ENCODE data around the gene LRRC36.
"Not testable (repeated sequence)": the region's sequence is repeated elsewhere in the genome, so short reads cannot be mapped to it uniquely, and the experiment has no call there.

The LRRC36 gene

DNA sequence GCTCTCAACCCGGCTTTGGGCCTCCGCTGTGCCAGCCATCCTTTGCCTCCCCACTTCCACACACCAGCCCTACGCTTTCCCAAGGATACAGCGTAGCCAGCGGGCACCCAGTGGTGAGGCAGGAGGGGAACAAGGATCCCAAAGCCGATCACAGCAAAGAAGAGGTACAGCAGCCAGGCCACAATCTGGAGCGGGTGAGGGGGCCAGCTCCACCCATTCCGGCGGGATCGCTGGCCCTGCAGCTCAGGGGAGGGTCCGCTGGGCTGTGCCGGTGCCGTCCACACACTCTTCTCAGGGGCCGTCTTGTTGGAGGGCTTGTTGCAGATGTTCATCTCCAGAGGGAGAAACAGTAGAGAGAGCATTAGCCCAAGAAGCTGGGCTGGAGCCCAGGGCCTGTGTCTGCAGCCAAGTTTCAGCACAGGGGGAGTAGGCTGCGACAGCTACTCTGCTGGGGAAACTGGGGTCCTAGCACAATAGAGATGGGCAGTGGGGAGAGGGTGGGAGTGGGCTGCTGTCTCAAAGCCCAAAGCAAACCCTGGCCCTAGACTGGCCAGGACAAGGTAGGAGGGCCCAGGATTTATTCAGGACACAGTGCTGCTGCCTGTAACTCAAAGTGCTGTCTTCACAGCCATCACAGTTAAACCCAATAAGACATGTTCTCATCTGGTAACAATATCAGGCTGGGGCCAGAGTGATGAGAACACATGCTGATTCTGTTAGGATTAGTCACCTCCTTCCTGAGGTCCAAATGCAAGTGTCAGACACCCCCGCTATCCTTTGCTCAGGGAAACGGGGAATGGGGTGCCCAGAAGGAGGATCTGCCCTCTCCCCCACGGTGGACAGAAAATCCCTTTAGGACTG lies 79.7 kb downstream of the LRRC36 start:
- peak in 1 of 2 donors; percentile 7 for DNase-seq

DNA sequence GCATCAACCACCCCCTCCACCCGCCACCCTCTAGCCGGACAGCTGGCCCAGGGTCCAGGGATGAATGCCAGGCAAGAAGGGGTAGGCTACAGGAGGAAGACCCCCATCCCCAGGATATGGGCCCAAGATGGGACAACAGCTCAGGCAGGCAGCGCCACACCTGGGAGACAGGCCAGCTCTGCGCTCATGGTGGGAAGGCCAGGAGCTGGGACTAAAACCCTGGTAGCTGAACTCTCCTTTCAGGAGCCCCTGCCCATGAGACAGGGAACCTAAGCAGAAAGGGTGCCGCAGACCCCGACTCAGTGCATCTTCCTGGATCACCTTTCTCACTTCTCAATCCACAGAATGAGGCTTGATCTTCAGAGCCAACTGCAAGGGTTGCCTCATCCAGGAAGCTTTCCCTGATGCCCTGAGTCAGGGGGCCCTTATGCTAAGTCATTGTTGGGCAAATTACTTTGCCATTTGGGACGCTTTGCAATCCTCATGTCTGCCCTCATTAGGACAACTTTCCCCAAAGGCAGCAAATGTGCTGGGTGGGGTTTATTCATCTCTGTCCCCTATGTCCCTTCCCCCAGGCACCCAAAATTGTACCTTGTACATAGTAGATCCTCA lies 80.7 kb downstream of the LRRC36 start:
- no peak for DNase-seq

DNA sequence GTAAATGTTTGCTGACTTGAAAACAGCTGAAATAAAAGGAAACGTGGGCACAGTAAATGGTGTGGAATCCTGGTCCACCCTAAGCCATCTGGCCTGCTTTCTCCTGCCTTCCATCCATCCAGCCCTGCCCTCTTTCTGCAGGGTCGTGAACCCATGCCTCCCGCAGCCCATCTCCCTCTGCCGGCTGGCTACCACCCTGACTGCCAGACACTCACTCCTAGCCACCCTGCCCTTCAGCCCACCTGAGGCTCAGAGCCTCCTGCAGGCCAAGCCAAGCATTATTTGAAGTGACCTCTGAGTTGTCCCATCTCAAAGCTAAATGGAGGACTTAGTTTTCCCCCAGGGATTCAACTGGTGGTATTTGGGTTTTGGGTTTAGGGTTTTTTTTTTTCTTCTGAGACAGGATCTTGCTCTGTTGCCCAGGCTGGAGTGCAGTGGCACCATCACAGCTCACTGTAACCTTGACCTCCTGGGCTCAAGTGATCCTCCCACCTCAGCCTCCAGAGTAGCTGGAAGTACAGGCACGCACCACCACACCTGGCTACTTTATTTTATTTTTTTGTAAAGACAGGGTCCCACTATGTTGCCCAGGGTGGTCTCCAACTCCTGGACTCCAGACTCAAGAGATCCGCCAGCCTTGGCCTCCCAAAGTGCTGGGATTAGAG lies 81.3 kb downstream of the LRRC36 start:
- DNase-seq = no peak

DNA sequence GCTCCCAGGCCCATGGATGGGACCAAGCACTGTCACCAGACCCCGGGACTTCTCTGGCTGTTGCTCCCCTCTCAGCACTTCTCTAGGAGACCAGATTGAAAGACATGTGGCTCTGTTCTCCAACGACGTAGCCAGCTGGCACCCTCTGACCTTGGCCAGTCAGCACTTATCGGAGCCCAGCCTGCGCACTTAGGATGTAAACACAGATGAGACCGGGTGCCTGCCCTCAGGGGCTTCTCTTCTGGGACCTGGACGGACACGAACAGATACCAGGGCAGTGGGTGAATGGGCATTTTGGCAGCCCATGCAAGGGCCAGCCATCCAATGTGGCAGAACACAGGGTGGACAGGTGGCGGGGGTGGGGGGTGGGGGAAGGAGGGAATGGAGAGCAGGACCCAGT lies 83.0 kb downstream of the LRRC36 start:
- DNase-seq = no peak

DNA sequence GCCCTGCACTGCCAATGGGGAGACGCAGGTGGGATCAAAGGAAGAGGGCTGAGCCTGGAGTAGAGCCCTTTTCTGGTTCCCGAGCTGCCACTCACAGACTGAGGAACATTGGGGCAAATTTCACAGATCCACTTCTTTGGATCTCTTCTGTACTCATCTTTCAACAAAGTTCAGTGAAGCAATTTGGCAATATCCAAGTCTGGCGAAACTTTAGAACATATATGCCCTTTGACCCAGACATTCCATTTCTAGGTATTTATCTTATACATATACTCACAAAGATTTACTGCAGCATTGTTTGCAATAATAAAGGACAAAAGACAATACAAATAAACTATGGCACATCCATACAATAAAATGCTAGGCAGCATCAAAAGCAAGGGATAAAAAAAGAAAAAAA lies 84.7 kb downstream of the LRRC36 start:
- DNase-seq = no peak

DNA sequence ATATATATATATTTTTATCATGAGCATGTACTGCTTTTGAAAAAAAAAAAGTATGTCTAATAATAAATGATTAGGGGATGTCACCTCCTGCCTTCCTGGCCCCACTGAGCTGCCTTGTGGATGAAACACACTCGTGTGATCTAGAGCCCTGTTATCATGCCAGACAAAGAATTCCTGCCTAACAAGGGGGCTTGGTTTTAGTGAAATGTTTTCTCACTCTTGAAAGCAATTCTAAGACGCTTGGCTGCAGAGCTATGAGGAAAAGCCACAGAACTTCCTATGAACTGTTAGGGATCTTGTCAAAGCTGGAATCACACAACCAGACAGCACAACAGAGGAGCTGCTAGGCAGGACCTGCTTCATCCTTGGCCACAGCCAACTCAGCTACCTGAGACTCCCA lies 85.7 kb downstream of the LRRC36 start:
- no peak for DNase-seq

DNA sequence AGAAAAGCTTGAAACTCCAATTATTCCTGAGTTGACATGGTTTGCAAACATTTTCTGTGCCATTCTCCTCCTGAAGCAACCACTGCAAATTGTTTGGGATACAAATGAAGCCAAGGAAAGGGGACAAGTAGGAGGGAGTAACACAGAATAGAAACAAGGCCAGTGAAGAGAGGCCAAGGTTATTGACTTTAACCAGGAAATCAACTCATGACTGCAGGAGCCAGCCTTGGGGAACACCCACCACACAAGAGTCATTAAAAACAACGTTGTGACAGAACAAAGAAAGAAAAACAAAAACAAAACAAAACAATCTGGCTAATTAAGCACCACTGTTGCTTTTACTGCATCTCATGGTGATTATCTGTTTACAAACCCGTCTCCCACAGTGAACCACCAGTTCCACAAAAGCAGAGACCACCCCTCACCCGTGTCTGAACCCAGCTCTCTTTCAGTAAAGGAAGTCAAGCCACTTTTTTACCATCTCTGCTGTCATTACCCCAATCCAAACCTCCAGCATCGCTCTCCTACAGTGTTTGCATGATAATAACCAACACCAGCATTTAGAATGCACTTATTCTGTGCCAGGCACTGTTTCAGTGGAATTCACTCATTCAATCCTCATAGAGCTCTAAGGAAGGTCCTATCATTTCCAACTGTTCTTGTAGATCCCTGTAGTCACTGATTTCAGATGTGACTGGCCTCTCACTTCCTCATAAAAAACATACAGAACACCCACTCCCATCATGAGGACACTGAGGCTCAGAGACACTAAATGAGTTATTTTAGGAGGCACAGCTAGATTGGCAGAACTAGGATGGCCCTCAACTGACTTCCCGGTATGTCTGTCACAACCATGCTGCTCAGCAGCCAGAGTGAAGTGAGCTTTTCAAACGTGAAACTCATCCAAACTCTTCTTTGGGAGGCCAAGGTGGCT lies 87.6 kb downstream of the LRRC36 start:
- DNase-seq = no peak

DNA sequence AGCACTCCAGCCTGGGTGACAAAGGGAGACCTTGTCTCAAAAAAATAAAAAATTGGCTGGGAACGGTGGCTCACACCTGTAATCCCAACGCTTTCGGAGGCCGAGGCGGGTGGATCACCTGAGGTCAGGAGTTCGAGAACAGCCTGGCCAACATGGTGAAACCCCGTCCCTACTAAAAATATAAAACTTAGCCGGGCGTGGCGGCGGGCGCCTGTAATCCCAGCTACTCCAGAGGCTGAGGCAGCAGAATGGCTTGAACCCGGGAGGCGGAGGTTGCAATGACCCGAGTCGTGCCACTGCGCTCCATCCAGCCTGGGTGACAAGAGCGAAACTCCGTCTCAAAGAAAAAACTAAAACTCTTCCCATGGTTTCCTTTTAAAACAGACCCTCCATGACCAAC lies 88.8 kb downstream of the LRRC36 start:
- DNase-seq = not testable (repeated sequence)

DNA sequence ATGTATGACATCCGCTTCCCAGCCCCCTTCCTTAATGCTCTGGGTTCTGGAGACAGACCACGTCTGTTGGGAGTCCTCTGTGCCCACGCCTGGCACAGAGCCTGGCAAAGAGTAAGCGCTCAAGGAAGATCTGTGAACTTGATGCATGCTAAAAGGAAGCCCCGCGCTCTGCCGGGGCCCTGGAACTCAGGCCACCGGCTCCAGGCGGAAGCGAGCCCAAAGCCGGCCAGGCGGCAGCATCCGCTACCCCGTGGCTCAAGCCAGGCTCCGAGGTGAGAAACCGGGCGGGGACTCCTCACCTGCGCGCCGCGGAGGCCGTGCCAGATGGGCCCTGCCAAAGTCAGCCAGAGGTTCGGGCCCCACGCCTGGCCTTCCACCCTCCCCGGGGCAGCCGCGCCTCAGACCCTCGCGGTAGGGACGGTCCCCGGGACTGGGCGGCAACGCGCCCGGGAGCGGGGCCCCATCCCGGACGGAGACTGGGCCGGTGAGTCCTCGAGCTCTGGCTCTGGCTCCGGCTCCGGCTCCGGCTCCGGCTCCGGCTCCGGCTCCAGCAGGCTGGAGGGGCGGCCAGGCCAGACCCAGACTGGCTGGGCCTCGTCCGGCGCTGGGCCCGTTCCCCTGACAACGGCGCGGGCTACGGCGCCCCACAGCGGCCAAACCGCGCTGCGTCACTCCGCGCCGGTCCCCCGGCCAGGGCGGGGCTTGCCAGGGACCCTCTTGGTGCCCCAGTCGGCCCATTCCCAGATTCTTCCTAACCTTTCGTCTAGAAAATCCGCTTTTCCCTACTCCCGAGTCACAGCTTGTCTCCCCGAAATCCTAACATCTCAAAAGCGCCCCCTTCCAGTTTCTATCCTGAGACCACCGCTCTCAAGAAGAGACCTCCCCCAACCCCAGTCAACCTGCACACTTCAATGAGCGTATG lies 89.5 kb downstream of the LRRC36 start, which contains the start of gene ZDHHC1:
Gene ZDHHC1, minus strand, starts transcription at position 606 of the 922 bp plus-strand sequence. CDS start 8,702 bp downstream, outside the sequence.
- DNase-seq = peak; percentile 33 to 72

DNA sequence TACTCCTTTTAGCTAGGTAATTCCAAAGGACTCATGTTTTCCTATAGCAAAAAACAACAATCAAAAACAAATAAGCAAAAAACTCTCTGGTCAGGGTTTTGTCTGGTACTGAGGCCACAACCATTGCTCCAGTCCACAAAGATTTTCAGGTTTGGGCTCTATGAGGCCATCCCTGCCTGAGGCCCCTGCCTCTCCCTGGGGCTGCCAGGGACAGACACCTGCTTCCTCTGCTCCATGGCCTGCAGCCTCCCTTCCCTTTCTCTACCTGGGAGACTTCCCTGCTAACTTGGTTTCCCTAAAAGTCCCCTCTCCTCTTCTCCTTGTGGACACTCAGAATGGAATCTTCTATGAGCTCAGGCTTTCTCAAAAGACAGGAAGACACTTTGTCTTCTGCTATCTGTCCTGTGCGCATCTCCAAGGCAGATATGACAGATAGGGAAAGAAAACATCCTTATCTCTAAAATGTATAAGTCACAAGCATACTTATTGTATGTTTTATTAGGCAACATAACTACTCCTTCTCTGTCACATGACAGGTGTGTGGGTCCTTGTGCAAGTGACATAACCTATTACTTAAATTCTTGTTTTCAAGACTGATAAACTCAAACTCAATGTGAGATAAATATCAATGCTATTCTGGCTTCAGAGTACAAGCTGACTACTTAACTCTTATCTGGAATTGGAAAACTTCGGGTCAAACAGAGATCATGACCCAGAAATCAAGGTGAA lies 90.9 kb downstream of the LRRC36 start:
- no peak for DNase-seq

DNA sequence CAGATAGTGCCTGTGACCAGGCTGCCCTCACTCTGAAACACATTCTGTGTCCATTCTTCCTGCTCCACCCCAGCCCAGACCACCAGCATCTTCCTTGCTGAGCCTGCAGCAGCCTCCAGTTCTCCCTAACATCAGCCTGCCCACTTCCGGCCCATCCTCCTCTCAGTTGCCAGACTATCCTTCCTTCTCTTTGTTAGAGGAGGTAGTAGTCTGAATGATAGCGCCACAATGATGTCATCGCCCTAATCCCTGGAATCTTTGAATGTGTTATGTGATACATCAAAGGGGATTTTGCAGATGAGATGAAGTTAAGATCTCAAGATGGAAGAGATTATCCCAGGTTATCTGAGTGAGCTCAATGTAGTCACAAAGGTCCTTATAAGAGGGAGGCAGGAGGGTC lies 92.9 kb downstream of the LRRC36 start:
- no peak for DNase-seq

DNA sequence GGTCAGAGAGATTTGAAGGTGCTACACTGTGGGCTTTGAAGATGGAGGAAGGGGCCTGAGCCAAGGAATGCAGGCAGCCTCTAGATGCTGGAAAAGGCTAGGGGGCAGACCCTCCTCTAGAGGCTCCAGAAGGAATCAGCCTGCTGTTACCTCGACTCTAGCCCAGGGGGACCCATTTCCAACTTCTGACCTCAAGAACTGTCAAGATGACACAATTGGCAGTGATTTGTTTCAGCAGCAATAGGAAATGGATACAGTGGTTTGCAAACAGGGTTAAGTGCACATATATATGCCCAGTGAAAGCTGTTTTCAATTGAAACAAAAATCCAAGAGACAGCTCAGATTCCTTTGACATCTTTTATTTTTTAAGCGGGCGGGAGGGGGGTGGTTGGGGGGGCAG lies 93.3 kb downstream of the LRRC36 start:
- no peak for DNase-seq

DNA sequence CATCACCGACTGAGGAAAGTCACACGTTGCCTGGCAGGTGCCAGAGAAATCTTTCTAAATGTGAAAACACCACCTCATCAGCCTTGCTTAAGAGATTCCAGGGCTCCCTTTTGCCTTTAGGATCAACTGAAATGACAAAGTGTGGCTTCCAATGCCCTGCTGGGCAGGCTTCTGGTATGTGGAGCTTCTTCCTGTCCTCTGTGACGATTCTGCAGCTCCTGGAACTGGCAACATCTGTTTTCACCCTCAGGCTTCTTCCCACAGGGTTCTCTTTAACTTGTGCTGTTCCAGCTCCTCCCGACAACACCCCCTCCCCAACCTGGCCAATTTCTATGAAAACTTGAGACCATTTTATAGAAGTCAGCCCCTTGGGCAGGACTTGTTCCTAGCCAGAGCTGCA lies 94.4 kb downstream of the LRRC36 start:
- no peak for DNase-seq

DNA sequence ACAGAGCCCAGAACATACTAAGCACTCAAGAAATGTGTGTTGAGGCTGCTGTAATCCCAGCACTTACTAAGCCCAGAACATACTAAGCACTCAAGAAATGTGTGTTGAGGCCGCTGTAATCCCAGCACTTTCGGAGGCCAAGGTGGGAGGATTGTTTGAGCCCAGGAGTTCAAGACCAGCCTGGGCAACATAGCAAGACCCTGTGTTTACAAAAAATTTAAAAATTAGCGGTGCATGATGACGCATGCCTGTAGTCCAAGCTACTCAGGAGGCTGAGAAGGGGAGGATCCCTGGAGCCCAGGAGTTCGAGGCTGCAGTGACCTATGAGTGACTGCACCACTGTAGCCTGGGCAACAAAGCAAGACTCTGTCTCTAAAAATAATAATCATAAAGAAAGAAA lies 96.4 kb downstream of the LRRC36 start:
- no peak for DNase-seq

DNA sequence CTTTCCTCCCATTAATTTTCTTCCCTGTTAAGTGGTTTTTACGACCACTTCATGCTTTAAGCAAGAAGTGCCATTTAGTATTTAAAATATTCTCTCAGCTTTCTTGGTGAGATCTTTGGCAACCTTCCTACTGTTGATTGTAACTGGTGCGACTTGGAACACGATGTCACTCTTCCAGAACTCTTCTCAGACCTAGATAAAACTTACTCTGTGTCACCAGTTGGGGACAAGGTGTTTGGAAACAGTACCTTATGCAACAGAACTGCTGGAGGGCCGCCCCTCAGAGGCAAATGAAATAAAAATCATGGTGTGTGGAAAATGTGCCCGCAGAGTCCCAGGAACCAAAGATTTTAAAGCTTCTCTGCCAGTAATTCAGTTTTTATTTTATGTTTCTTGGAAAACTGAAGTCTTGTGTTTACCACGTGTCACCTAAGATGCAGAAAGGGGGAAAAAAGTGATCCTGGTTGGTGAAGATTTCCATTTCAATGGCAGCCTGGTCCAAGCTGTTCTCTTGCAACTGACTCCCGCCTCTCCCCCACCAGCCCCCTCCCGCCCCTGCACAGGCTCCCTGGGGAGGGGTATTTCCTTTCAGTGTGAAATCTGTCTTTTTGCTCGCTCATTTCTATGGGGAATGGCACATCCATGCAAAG lies 97.1 kb downstream of the LRRC36 start:
- DNase-seq = no peak

DNA sequence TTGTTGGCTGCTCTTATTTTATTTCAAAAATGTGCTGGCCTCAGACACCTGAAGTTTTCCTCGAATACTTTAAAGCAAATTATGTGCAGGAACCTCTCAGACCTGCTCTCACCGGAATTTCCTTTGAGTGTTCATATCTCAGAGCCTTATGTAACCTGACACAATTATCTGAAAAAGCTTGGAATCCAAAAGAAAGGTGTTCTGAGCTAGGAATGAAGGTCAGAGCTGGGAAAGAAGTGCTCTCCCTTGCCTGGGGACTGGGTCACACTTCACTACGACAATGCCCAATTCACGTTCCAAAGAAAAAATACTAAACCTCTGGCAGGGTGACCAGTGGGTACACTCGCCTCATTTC lies 97.6 kb downstream of the LRRC36 start:
- DNase-seq = no peak

DNA sequence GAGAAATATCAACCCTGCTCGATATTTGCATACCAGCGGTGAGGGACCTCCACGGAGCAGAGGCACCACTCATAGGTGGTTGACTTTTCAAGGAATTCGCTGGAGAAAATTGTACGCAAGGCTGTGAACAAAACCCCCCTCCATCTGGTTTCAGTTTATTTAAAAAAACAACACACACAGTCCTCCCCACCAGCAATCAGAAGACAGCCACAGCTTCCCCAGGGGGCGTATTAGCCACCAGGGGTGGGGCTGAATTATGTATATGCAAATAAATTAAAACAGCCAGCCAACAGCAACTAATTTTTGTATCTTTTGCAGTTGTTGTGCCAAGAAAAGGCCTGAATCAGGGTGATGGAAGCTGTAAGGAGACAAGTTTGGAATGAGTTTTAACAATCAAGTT lies 98.4 kb downstream of the LRRC36 start:
- no peak for DNase-seq

DNA sequence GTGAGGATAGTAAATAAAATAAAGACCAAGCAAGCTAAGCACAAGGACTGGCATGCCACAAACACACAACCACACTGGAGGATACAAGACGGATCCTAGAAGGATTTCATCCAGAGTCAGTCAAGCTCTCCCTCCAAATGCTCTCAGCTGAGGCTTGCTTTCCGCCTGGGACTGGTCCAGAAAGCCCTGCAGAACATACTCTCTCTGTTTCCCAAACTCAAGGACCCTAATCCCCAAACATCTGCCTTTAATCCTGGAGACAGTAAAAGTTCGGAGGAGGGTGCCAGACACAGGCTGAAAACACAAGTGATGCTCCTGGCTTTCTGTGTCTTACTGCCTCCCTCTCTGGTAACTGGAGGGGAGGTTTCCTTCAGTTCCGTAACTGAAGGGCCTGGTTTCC lies 99.0 kb downstream of the LRRC36 start:
- no peak for DNase-seq

DNA sequence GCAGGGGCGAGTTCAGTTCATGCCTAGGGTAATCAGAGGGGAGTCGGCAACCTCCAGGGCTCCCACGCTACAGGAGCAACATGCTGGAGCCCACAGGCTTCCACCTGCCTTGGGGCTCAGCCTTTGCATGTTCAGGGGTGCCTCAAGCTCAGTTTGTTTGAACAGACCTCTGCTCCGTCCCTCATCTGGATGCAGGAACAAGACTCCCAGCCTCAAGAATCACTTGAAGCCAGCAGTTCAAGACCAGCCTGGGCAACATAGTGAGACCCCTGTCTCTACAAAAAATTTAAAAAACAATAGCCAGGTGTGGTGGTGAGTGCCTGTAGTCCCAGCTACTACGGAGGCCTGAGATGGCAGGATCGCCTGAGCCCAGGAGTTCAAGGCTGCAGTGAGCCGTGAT lies 99.4 kb downstream of the LRRC36 start:
- DNase-seq = no peak

DNA sequence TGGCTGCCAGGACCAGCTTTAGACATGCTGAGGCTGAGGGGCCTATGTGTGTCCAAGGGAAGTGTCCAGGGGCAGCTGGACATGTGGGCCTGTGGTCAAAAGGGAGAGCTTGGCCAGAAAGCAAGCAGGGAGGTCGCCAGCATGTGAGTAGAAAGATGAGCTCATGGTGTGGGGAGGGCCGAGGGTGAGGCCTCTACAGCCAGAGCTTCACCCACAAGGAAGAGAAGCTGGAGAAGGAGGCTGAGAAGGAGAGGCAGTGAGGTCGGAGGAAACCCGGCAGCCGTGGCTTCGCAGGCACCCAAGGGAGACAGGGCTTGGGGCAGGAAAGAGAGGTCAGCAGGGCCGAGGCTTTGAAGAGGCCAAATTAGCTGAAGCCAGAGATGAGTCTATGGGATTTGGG lies 100.3 kb downstream of the LRRC36 start:
- no peak for DNase-seq
